Mucosa of descending colon (tissue), 3 donors: ENCODE results near the gene ZBTB26. TPM values are rescaled to one million over a fixed set of nuclear protein-coding genes. Genes with fewer than 3 reads are reported as not detected.
A peak's percentile ranks its signal among the peaks of the same experiment; 100 is the strongest.

Experiments used
- ATAC-seq: fragments of 200-7000 bp; cut with Tn5 transposase; one replicate; pipeline ENCODE4 v1.9.1; 2020; ENCODE audit warnings: mild to moderate bottlenecking, moderate library complexity
- DNase-seq, 3 donors: peaks; one replicate each; pipeline ENCODE4 v3.0.0-alpha.2; 2020
- H3K36me3 ChIP-seq: fragments of 200-600 bp; one replicate; pipeline ENCODE4 v1.8.0; 2021; ENCODE audit warnings: low read depth, mild to moderate bottlenecking
- H3K4me1 ChIP-seq: fragments of 200-600 bp; one replicate; pipeline ENCODE4 v1.8.0; 2021; ENCODE audit warnings: low read depth, mild to moderate bottlenecking
- H3K4me3 ChIP-seq: fragments of 200-600 bp; one replicate; pipeline ENCODE4 v1.8.0; 2021; ENCODE audit warnings: mild to moderate bottlenecking
- H3K9me3 ChIP-seq: fragments of 200-600 bp; one replicate; pipeline ENCODE4 v1.8.0; 2021; ENCODE audit warnings: mild to moderate bottlenecking
- intact Hi-C, 2 donors: fragments of 100-400 bp; cut with DNase I in 1 of 2; cut with micrococcal nuclease in 1 of 2; formaldehyde crosslinking; loops; one replicate each; pipeline versions ENCODE4 v1.11.0 to v1.11.1; 2022; cut with DNase I, micrococcal nuclease
- total RNA-seq, 3 donors: library from RNA; stranded (reverse); fragmentation: NEBNext Ultra II Directional in 2 of 3; extraction: Animal tissue kit (Norgen Biotek cat#: 25700) in 2 of 3; gene quantifications; one replicate each; pipeline versions ENCODE4 v1.2.1 to v1.2.4, GENCODE V29; 2021 to 2023
- TF ChIP-seq, protein P1 (sequence below): fragments of 200-600 bp; IDR thresholded peaks from one replicate; pipeline ENCODE4 v1.8.0; 2022; ENCODE audit warnings: antibody characterized with exemption, mild to moderate bottlenecking
- donor health status: DM: no; HTN: no; CAD: no; lungs with moderate emphysema.
- donor health status: DM: no; HTN: no; CAD: no.
- donor health status: DM: no; HTN: yes; CAD: no.

The ZBTB26 gene
- total RNA-seq, 3 donors from 2014 or later, result 5.0 to 11.2 (median 5.1) TPM

DNA sequence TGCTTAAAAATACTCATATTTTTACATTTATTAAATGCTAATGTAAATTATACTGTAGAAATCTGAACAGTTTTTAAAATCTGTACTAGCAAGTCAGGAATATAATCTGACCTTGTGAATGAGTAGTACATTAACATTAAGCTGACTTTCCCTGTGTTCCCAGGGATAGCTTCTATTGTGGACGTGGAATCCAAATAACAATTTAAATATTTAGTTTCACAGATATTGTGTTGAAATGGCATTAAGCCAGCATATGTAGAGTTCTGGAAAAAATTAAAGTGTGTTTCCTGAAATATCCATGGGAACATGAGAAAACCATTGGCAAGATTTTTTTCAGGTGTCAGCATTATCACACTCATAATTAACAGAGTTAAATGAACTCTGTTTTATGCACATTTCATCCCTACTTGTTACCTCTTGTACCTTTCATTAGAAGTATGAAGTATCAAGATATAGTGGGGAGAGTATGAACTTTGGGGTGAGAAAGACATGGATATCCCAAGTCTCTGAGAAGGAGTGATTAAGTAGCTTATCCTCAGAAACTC lies 15.2 kb upstream of the ZBTB26 start:
- no peak for DNase-seq
- ATAC-seq, result no peak
- intact Hi-C loops, result no loop called here
- Histone ChIP-seq H3K4me1 (peaks cover 43% of the 10 kb centered on the region), H3K4me3 (no peak overlapping the region), H3K9me3 (no peaks in the 10 kb centered on the region), H3K36me3 (no peaks in the 10 kb centered on the region)
- TF ChIP-seq, protein P1, sequence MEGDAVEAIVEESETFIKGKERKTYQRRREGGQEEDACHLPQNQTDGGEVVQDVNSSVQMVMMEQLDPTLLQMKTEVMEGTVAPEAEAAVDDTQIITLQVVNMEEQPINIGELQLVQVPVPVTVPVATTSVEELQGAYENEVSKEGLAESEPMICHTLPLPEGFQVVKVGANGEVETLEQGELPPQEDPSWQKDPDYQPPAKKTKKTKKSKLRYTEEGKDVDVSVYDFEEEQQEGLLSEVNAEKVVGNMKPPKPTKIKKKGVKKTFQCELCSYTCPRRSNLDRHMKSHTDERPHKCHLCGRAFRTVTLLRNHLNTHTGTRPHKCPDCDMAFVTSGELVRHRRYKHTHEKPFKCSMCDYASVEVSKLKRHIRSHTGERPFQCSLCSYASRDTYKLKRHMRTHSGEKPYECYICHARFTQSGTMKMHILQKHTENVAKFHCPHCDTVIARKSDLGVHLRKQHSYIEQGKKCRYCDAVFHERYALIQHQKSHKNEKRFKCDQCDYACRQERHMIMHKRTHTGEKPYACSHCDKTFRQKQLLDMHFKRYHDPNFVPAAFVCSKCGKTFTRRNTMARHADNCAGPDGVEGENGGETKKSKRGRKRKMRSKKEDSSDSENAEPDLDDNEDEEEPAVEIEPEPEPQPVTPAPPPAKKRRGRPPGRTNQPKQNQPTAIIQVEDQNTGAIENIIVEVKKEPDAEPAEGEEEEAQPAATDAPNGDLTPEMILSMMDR, result no peak

DNA sequence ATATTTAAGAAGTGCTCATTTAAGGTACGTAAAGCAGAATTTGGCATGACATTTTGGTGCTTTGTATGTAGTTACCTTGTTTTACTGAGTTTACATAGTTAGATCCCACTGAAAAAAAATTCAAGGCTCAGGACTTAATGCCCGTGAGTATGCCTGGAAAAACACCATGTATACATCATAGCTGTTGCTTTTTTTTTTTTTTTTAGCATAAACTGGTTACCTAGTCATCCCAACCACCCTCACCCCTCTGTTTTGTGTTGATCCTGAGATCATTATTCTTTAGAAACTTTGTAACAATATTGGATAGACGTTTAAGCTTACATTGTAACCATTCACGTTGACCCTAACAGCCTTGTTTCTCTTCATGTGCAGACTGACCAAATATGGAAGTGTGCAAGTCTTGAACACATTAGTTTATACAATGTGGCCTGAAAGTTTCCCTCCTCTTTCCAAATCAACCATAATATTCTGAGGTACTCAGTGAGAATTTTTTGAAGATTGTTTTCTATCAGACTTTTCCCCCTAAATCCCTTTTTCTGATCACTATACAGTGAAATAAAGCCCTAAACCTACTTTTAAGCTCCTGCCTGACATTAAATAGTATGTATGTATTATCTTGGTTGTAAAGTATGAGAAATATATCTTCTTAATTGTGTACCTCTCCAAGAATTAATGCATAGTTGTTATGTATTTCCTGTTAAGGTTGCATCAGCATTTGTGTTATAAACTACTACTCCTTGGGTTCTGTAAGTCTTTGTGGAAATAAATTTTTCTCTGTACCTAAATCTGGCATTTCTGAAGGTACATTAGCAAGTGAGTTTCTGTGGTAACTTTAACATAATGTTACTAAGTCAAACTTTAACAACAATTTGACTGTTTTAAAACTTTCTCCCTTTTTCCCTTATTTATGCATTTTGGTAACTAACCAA lies 13.9 kb upstream of the ZBTB26 start:
- H3K4me1 ChIP-seq, result peaks cover 37% of the 10 kb centered on the region
- no peak for ATAC-seq
- H3K4me3 ChIP-seq, result no peak overlapping the region
- intact Hi-C loops, result no loop called here
- no peak for DNase-seq
- no peaks in the 10 kb centered on the region for H3K9me3 ChIP-seq
- TF ChIP-seq, protein P1, result no peak
- no peaks in the 10 kb centered on the region for H3K36me3 ChIP-seq

- peaks cover 31% of the 10 kb centered on the region for H3K4me1 ChIP-seq
These were observed 10.4 kb upstream of the ZBTB26 start for GRCh38 chr9:122941582-122942234.

DNA sequence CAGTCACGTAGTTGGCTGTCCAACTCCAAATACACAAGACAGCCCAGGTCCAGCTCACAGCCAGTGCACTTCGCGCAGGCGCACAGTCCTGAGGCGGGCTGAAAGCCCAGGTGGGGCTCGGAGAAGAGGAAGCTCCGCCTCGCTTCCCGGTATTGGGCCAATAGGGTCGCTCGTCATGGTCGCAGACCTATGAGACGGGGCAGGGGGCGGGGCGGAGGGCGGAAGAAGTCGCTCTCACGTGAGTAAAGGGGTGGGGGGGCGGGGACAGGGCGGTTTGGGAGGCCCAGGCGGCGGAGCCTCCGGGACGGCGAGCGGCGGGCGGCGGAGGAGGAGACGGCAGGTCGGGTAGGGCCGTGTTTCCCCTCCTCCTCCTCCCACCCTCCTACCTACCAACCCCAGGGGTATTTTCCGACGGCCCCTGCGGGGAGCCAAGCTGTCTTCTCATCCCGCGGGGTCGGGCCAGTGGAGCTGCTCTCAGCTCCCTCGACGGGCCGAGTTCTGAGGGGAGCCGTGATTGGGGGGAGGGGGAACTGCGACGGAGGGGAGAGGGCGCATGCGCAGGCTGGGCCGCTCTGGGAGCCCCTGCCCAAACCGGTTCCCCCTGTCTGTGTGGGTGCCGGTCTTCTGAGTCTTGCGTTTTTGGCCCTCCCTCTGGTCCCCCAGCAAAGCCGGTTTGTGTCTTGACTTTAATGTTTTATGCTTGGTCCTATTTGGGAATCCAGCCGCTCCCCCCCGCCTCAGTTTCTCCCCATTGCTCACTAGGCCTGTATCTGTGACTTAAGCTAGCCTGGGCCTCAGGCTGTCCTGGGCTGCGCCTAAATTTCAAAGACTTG lies 9.7 kb upstream of the ZBTB26 start, which contains the start of gene RABGAP1:
Gene RABGAP1, plus strand, starts transcription at position 272 of the 833 bp plus-strand sequence. CDS start 16,040 bp downstream, outside the sequence.
- intact Hi-C loops, result no loop called here
- Histone ChIP-seq H3K36me3 (no peaks in the 10 kb centered on the region), H3K4me3 (peak within 1 kb of the TSS; percentile 56), H3K9me3 (no peaks in the 10 kb centered on the region), H3K4me1 (peaks cover 25% of the 10 kb centered on the region)
- TF ChIP-seq, protein P1, result no peak
- DNase-seq (peak; percentile 99 to 100 (median 99)), ATAC-seq (peak; percentile 97)

More at GRCh38 chr9:122941582-122942234, 10.4 kb upstream of the ZBTB26 start:
- intact Hi-C loops, result no loop called here
- TF ChIP-seq, protein P1, result no peak
- no peaks in the 10 kb centered on the region for H3K36me3 ChIP-seq
- ATAC-seq (peak; percentile 26), DNase-seq (peak in 1 of 3 donors; percentile 37)
- H3K4me3 ChIP-seq, result peak overlapping the region; percentile 56
- no peaks in the 10 kb centered on the region for H3K9me3 ChIP-seq

DNA sequence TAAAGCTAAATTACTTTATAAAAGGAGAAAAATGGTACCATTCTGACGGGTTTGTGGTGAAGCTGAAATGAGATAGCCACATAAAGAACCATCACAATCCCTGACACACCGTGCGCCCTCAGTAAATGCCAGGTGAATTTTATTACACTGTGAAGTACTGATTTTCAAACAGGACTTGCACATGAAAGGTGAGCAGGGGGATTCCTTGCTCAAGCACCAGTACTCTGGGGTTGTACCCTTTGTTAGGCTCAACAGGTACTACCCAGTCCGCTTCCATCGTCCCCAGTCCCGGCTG lies 9.1 kb upstream of the ZBTB26 start:
- no peaks in the 10 kb centered on the region for H3K9me3 ChIP-seq
- ATAC-seq (no peak), DNase-seq (no peak)
- H3K4me1 ChIP-seq, result peaks cover 24% of the 10 kb centered on the region
- intact Hi-C loops, result no loop called here
- no peaks in the 10 kb centered on the region for H3K36me3 ChIP-seq
- TF ChIP-seq, protein P1, result no peak
- peak overlapping the region; percentile 56 for H3K4me3 ChIP-seq
